ENCODE measurements around the gene GAB3. TPM values are rescaled to one million over a fixed set of nuclear protein-coding genes. Genes with fewer than 3 reads are reported as not detected.

The GAB3 gene
- total RNA-seq, 3 donors from 2014 or later (not counting 1 experiment from before 2014, with no cell fraction given), result 55.6 to 89.8 (median 77.4) TPM

GRCh38 chrX:154698630-154699248 is 52.1 kb downstream of the GAB3 start:
- H3K27me3 ChIP-seq (ENCODE audit: control insufficient read depth, insufficient read depth, low read length), result no peaks in the 10 kb centered on the region
- WGBS (ENCODE audit: insufficient coverage), result 91% methylated on average over 4 of the region's 6 CpGs
- no peak overlapping the region for H3K27ac Mint-ChIP-seq

GRCh38 chrX:154696676-154697045 is 54.2 kb downstream of the GAB3 start:
- Mint-ChIP-seq H3K4me1 (peaks cover 15% of the 10 kb centered on the region in 2 donors), H3K36me3 (peaks cover 12% of the 10 kb centered on the region), H3K9me3 (no peaks in the 10 kb centered on the region), H3K27me3 (ENCODE audit: low read depth in 2 of 2) (peaks cover 0 to 18% of the 10 kb centered on the region in 2 donors), H3K27ac (peak overlapping the region in 1 of 2 donors; percentile 61), H3K4me3 (no peak overlapping the region)
- 100% methylated on average over 1 of the region's 1 CpG for WGBS (ENCODE audit: insufficient coverage)
- no peak overlapping the region for H3K27ac ChIP-seq (ENCODE audit: low read length)
- H3K4me3 ChIP-seq (ENCODE audit: low read length), result no peak overlapping the region
- intact Hi-C loops (cut with micrococcal nuclease), result no loop called here
- no peaks in the 10 kb centered on the region for H3K27me3 ChIP-seq (ENCODE audit: control insufficient read depth, insufficient read depth, low read length)
- H3K9me3 ChIP-seq (ENCODE audit: control insufficient read depth, insufficient read depth, low read length), result no peaks in the 10 kb centered on the region
- H3K36me3 ChIP-seq (ENCODE audit: control insufficient read depth, insufficient read depth, low read length), result peaks cover 59% of the 10 kb centered on the region
- no peak for TF ChIP-seq CTCF (IDR thresholded peaks at IDR 0.05)
- DNase-seq, result no peak
- no peak for ATAC-seq
- H3K4me1 ChIP-seq (ENCODE audit: control insufficient read depth, insufficient read depth, low read length), result peaks cover 4% of the 10 kb centered on the region

More at GRCh38 chrX:154698630-154699248, 52.1 kb downstream of the GAB3 start:
- intact Hi-C loops (cut with micrococcal nuclease), result no loop called here
- Histone ChIP-seq H3K36me3 (ENCODE audit: control insufficient read depth, insufficient read depth, low read length) (peaks cover 59% of the 10 kb centered on the region), H3K4me1 (ENCODE audit: control insufficient read depth, insufficient read depth, low read length) (peaks cover 4% of the 10 kb centered on the region), H3K9me3 (ENCODE audit: control insufficient read depth, insufficient read depth, low read length) (no peaks in the 10 kb centered on the region), H3K27ac (ENCODE audit: low read length) (no peak overlapping the region), H3K4me3 (ENCODE audit: low read length) (no peak overlapping the region)
- H3K9me3 Mint-ChIP-seq, result no peaks in the 10 kb centered on the region
- H3K4me1 Mint-ChIP-seq, result peaks cover 16 to 26% of the 10 kb centered on the region in 2 donors
- H3K36me3 Mint-ChIP-seq, result peaks cover 12% of the 10 kb centered on the region
- peaks cover 0 to 18% of the 10 kb centered on the region in 2 donors for H3K27me3 Mint-ChIP-seq (ENCODE audit: low read depth in 2 of 2)
- TF ChIP-seq CTCF (IDR thresholded peaks at IDR 0.05), result no peak
- no peak overlapping the region for H3K4me3 Mint-ChIP-seq
- no peak for DNase-seq
- no peak for ATAC-seq

- intact Hi-C loops (cut with micrococcal nuclease), result no loop called here
- Mint-ChIP-seq H3K4me1 (peaks cover 13 to 15% of the 10 kb centered on the region in 2 donors), H3K27ac (peak overlapping the region; percentile 51 to 61), H3K27me3 (ENCODE audit: low read depth in 2 of 2) (peaks cover 0 to 18% of the 10 kb centered on the region in 2 donors), H3K4me3 (no peak overlapping the region), H3K36me3 (peaks cover 12% of the 10 kb centered on the region), H3K9me3 (no peaks in the 10 kb centered on the region)
- ATAC-seq, result no peak
- DNase-seq, result no peak
- no peak overlapping the region for H3K4me3 ChIP-seq (ENCODE audit: low read length)
- H3K27ac ChIP-seq (ENCODE audit: low read length), result no peak overlapping the region
- no peaks in the 10 kb centered on the region for H3K9me3 ChIP-seq (ENCODE audit: control insufficient read depth, insufficient read depth, low read length)
- no peak for TF ChIP-seq CTCF (IDR thresholded peaks at IDR 0.05)
- 82% methylated on average over 4 of the region's 8 CpGs for WGBS (ENCODE audit: insufficient coverage)
- H3K36me3 ChIP-seq (ENCODE audit: control insufficient read depth, insufficient read depth, low read length), result peaks cover 59% of the 10 kb centered on the region
- peaks cover 4% of the 10 kb centered on the region for H3K4me1 ChIP-seq (ENCODE audit: control insufficient read depth, insufficient read depth, low read length)
- no peaks in the 10 kb centered on the region for H3K27me3 ChIP-seq (ENCODE audit: control insufficient read depth, insufficient read depth, low read length)
Measured at GRCh38 chrX:154695911-154696675, 54.8 kb downstream of the GAB3 start.
